Measurements from ENCODE around the gene CUL9.

Gene CUL9

DNA sequence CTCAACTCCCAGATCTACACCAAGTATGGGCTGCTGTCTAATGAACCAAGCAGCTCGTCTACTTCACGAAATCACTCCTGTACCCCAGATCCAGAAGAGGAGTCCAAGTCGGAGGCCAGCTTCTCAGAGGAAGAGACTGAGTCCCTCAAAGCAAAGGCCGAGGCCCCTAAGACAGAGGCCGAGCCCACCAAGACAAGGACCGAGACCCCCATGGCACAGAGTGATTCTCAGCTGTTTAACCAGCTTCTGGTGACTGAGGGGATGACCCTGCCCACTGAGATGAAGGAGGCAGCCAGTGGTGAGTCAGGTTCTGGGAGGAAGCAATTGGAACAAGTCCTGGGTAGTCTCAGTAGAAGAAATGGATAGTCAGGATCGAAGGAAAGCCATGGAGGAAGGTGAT, 5.8 kb downstream of the CUL9 start:
- no peak for ATAC-seq
- TF ChIP-seq, protein P1, sequence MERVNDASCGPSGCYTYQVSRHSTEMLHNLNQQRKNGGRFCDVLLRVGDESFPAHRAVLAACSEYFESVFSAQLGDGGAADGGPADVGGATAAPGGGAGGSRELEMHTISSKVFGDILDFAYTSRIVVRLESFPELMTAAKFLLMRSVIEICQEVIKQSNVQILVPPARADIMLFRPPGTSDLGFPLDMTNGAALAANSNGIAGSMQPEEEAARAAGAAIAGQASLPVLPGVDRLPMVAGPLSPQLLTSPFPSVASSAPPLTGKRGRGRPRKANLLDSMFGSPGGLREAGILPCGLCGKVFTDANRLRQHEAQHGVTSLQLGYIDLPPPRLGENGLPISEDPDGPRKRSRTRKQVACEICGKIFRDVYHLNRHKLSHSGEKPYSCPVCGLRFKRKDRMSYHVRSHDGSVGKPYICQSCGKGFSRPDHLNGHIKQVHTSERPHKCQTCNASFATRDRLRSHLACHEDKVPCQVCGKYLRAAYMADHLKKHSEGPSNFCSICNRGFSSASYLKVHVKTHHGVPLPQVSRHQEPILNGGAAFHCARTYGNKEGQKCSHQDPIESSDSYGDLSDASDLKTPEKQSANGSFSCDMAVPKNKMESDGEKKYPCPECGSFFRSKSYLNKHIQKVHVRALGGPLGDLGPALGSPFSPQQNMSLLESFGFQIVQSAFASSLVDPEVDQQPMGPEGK (CRISPR knock-in tag; IDR thresholded peaks at IDR 0.05; ENCODE audit: borderline replicate concordance) = no peak
- TF ChIP-seq ZC3H10 (CRISPR knock-in tag; IDR thresholded peaks at IDR 0.05) = no peak
- TF ChIP-seq OSR1 (CRISPR knock-in tag; IDR thresholded peaks at IDR 0.05) = no peak
- no peak for TF ChIP-seq GLIS3 (CRISPR knock-in tag; IDR thresholded peaks at IDR 0.05)
- no peak for TF ChIP-seq TOX (CRISPR knock-in tag; IDR thresholded peaks at IDR 0.05; ENCODE audit: borderline replicate concordance)
- no peak for TF ChIP-seq ESRRG (CRISPR knock-in tag; IDR thresholded peaks at IDR 0.05)
- no peak for TF ChIP-seq CSDC2 (CRISPR knock-in tag; IDR thresholded peaks at IDR 0.05)
- TF ChIP-seq ZNF70 (CRISPR knock-in tag; IDR thresholded peaks at IDR 0.05) = no peak
- TF ChIP-seq, protein P2, sequence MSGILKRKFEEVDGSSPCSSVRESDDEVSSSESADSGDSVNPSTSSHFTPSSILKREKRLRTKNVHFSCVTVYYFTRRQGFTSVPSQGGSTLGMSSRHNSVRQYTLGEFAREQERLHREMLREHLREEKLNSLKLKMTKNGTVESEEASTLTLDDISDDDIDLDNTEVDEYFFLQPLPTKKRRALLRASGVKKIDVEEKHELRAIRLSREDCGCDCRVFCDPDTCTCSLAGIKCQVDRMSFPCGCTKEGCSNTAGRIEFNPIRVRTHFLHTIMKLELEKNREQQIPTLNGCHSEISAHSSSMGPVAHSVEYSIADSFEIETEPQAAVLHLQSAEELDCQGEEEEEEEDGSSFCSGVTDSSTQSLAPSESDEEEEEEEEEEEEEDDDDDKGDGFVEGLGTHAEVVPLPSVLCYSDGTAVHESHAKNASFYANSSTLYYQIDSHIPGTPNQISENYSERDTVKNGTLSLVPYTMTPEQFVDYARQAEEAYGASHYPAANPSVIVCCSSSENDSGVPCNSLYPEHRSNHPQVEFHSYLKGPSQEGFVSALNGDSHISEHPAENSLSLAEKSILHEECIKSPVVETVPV (CRISPR knock-in tag; IDR thresholded peaks at IDR 0.05) = no peak

DNA sequence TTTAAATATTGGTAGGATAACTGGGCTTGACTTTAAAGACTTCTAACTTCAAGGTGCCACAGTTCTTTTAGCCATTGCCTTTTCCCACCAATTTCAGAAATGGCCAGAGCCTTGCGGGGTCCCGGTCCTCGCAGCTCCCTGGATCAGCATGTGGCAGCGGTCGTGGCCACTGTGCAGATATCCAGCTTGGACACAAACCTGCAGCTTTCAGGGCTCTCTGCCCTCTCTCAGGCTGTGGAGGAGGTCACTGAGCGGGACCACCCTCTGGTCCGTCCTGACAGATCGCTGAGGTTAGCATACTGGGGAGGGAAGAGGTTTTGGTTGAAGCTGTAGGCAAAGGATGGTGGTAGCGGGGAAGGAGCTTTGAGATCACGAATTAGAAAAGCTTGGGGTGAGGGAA, 6.4 kb downstream of the CUL9 start:
- no peak for TF ChIP-seq CSDC2 (CRISPR knock-in tag; IDR thresholded peaks at IDR 0.05)
- TF ChIP-seq ZFP30 (CRISPR knock-in tag; IDR thresholded peaks at IDR 0.05) = no peak
- TF ChIP-seq ZC3H10 (CRISPR knock-in tag; IDR thresholded peaks at IDR 0.05) = no peak
- TF ChIP-seq, protein P3, sequence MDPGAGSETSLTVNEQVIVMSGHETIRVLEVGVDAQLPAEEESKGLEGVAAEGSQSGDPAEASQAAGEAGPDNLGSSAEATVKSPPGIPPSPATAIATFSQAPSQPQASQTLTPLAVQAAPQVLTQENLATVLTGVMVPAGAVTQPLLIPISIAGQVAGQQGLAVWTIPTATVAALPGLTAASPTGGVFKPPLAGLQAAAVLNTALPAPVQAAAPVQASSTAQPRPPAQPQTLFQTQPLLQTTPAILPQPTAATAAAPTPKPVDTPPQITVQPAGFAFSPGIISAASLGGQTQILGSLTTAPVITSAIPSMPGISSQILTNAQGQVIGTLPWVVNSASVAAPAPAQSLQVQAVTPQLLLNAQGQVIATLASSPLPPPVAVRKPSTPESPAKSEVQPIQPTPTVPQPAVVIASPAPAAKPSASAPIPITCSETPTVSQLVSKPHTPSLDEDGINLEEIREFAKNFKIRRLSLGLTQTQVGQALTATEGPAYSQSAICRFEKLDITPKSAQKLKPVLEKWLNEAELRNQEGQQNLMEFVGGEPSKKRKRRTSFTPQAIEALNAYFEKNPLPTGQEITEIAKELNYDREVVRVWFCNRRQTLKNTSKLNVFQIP (CRISPR knock-in tag; IDR thresholded peaks at IDR 0.05; ENCODE audit: borderline replicate concordance, low read depth) = no peak
- TF ChIP-seq ZNF565 (CRISPR knock-in tag; conservative IDR thresholded peaks at IDR 0.05; ENCODE audit: low read depth) = no peak
- TF ChIP-seq ESRRG (CRISPR knock-in tag; IDR thresholded peaks at IDR 0.05) = no peak
- no peak for TF ChIP-seq TCF4 (CRISPR knock-in tag; IDR thresholded peaks at IDR 0.05; ENCODE audit: borderline replicate concordance)
- no peak for TF ChIP-seq RARB (CRISPR knock-in tag; IDR thresholded peaks at IDR 0.05)
- no peak for TF ChIP-seq ARNTL (CRISPR knock-in tag; IDR thresholded peaks at IDR 0.05; ENCODE audit: borderline replicate concordance, low read depth)
- no peak for ATAC-seq

DNA sequence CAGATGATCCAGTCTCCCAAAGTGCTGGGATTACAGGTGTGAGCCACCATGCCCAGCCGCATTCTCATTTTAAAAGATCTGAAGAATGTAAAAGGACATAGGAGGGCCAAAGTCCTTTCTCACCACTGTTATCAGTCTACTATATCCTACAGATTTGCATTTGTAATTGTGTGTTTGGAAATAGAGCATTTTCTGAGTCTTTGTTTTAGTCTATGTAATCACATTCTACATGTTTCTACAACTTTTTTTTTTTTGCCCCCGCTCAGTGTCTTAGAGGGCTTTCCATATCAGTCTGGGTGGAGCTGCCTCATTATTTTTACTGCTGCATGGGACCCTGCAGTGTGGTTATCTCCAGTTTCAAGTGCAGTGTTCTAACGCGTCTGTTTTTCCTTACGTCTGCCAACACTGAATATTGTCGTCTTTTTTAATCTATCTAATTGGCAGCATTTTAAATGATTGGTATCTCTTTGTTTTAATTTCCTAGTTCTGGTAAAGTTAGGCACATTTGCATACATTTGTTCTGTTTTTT, 7.8 kb downstream of the CUL9 start:
- TF ChIP-seq TOX (CRISPR knock-in tag; IDR thresholded peaks at IDR 0.05; ENCODE audit: borderline replicate concordance) (no peak), ZNF70 (CRISPR knock-in tag; IDR thresholded peaks at IDR 0.05) (no peak)

DNA sequence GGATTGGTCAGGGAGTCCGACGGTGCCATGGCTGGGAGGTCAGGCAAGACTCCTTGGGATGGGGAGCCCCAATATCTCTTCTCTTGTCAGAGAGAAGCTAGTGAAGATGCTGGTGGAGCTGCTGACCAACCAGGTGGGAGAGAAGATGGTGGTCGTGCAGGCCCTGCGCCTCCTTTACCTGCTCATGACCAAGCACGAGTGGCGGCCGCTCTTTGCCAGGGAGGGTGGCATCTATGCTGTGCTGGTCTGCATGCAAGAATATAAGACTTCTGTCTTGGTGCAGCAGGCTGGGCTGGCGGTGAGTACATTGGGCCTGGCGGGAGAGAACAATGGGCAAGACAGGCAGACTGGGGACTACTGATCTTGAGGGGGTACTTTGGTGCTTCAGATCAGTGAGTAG, 10.9 kb downstream of the CUL9 start:
- TF ChIP-seq, protein P4, sequence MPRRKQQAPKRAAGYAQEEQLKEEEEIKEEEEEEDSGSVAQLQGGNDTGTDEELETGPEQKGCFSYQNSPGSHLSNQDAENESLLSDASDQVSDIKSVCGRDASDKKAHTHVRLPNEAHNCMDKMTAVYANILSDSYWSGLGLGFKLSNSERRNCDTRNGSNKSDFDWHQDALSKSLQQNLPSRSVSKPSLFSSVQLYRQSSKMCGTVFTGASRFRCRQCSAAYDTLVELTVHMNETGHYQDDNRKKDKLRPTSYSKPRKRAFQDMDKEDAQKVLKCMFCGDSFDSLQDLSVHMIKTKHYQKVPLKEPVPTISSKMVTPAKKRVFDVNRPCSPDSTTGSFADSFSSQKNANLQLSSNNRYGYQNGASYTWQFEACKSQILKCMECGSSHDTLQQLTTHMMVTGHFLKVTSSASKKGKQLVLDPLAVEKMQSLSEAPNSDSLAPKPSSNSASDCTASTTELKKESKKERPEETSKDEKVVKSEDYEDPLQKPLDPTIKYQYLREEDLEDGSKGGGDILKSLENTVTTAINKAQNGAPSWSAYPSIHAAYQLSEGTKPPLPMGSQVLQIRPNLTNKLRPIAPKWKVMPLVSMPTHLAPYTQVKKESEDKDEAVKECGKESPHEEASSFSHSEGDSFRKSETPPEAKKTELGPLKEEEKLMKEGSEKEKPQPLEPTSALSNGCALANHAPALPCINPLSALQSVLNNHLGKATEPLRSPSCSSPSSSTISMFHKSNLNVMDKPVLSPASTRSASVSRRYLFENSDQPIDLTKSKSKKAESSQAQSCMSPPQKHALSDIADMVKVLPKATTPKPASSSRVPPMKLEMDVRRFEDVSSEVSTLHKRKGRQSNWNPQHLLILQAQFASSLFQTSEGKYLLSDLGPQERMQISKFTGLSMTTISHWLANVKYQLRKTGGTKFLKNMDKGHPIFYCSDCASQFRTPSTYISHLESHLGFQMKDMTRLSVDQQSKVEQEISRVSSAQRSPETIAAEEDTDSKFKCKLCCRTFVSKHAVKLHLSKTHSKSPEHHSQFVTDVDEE (CRISPR knock-in tag; IDR thresholded peaks at IDR 0.05) = no peak
- TF ChIP-seq, protein P1 (CRISPR knock-in tag; IDR thresholded peaks at IDR 0.05; ENCODE audit: borderline replicate concordance) = no peak
- TF ChIP-seq ZNF565 (CRISPR knock-in tag; conservative IDR thresholded peaks at IDR 0.05; ENCODE audit: low read depth) (no peak), PPARA (CRISPR knock-in tag; IDR thresholded peaks at IDR 0.05; ENCODE audit: borderline replicate concordance) (no peak), TCF4 (CRISPR knock-in tag; IDR thresholded peaks at IDR 0.05; ENCODE audit: borderline replicate concordance) (no peak), ESRRG (CRISPR knock-in tag; IDR thresholded peaks at IDR 0.05) (no peak), SNAI2 (CRISPR knock-in tag; IDR thresholded peaks at IDR 0.05) (no peak), RARB (CRISPR knock-in tag; IDR thresholded peaks at IDR 0.05) (no peak), ISL1 (CRISPR knock-in tag; IDR thresholded peaks at IDR 0.05) (no peak), ZFP30 (CRISPR knock-in tag; IDR thresholded peaks at IDR 0.05) (no peak), ARNTL (CRISPR knock-in tag; IDR thresholded peaks at IDR 0.05; ENCODE audit: borderline replicate concordance, low read depth) (no peak), ZNF8 (CRISPR knock-in tag; IDR thresholded peaks at IDR 0.05) (no peak), ZFP3 (CRISPR knock-in tag; IDR thresholded peaks at IDR 0.05) (no peak)
- TF ChIP-seq, protein P5, sequence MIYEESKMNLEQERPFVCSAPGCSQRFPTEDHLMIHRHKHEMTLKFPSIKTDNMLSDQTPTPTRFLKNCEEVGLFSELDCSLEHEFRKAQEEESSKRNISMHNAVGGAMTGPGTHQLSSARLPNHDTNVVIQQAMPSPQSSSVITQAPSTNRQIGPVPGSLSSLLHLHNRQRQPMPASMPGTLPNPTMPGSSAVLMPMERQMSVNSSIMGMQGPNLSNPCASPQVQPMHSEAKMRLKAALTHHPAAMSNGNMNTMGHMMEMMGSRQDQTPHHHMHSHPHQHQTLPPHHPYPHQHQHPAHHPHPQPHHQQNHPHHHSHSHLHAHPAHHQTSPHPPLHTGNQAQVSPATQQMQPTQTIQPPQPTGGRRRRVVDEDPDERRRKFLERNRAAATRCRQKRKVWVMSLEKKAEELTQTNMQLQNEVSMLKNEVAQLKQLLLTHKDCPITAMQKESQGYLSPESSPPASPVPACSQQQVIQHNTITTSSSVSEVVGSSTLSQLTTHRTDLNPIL (CRISPR knock-in tag; IDR thresholded peaks at IDR 0.05; ENCODE audit: low read depth) = no peak
- ATAC-seq = no peak

More for the DNA sequence above, 7.8 kb downstream of the CUL9 start:
- no peak for ATAC-seq
